ENCODE measurements around the gene TMEM267. TPM values are rescaled to one million over a fixed set of nuclear protein-coding genes. Genes with fewer than 3 reads are reported as not detected.

TMEM267 gene
- total RNA-seq, 1 donor from 2014 or later, result 6.8 TPM

DNA sequence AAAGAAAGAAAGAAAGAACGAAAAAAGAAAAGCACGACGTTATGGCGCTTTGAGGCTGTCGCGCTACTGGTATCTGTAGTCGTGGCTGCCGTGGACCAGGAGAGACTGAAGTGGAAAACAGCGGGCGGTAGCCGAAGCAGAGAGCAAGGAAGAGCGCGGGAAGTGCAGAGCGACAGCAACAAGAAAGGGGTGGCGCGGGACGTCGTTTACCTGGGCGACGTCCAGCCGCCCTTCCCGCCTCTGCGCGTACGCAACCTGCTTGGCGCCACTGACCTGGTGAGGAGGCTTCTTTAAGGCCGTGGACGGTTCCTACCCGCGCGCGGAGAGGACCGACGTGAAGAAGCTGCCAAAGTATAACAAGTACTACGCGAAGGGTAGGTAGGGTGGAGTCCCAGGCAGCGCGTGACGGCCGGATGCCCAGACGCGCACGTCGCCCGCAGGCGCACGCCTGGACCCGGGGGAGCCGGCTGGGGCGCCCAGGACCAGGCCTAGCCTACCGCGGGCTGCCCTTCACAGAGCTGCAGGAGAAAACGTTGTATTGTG, 86.8 kb downstream of the TMEM267 start:
- peak; percentile 18 for DNase-seq (ENCODE audit: low spot score)
- Mint-ChIP-seq H3K9me3 (ENCODE audit: unreplicated experiment) (no peaks in the 10 kb centered on the region), H3K4me3 (ENCODE audit: unreplicated experiment) (peak overlapping the region; percentile 65), H3K4me1 (ENCODE audit: unreplicated experiment) (no peaks in the 10 kb centered on the region), H3K27ac (ENCODE audit: unreplicated experiment) (no peak overlapping the region), H3K27me3 (ENCODE audit: unreplicated experiment) (peaks cover 5% of the 10 kb centered on the region), H3K36me3 (ENCODE audit: low read depth, unreplicated experiment) (no peaks in the 10 kb centered on the region)
- TF ChIP-seq, protein P1, sequence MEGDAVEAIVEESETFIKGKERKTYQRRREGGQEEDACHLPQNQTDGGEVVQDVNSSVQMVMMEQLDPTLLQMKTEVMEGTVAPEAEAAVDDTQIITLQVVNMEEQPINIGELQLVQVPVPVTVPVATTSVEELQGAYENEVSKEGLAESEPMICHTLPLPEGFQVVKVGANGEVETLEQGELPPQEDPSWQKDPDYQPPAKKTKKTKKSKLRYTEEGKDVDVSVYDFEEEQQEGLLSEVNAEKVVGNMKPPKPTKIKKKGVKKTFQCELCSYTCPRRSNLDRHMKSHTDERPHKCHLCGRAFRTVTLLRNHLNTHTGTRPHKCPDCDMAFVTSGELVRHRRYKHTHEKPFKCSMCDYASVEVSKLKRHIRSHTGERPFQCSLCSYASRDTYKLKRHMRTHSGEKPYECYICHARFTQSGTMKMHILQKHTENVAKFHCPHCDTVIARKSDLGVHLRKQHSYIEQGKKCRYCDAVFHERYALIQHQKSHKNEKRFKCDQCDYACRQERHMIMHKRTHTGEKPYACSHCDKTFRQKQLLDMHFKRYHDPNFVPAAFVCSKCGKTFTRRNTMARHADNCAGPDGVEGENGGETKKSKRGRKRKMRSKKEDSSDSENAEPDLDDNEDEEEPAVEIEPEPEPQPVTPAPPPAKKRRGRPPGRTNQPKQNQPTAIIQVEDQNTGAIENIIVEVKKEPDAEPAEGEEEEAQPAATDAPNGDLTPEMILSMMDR (IDR thresholded peaks at IDR 0.05; ENCODE audit: unreplicated experiment), result no peak

Other genes with a start within 250 kb of the TMEM267 start
- 192 TPM for gene HMGCS1, start 170.5 kb downstream of the TMEM267 start, total RNA-seq (ENCODE audit: unreplicated experiment)
- 0.46 TPM for gene CCL28, start 71.5 kb downstream of the TMEM267 start, total RNA-seq (ENCODE audit: unreplicated experiment)
- 4.8 TPM for gene C5orf34, start 31.3 kb upstream of the TMEM267 start, total RNA-seq (ENCODE audit: unreplicated experiment)
- gene PAIP1, start 73.2 kb upstream of the TMEM267 start, total RNA-seq (ENCODE audit: unreplicated experiment), result 92.4 TPM
- gene NNT, start 119.3 kb upstream of the TMEM267 start, total RNA-seq (ENCODE audit: unreplicated experiment), result 21.7 TPM